Epidermal melanocyte (primary cell): ENCODE measurements around the gene TET2.

Experiments used
- DNase-seq: peaks from one replicate; pipeline ENCODE4 v3.0.0; 2011; ENCODE audit warnings: low spot score; ENCODE audit not compliant: insufficient read length

The TET2 gene

DNA sequence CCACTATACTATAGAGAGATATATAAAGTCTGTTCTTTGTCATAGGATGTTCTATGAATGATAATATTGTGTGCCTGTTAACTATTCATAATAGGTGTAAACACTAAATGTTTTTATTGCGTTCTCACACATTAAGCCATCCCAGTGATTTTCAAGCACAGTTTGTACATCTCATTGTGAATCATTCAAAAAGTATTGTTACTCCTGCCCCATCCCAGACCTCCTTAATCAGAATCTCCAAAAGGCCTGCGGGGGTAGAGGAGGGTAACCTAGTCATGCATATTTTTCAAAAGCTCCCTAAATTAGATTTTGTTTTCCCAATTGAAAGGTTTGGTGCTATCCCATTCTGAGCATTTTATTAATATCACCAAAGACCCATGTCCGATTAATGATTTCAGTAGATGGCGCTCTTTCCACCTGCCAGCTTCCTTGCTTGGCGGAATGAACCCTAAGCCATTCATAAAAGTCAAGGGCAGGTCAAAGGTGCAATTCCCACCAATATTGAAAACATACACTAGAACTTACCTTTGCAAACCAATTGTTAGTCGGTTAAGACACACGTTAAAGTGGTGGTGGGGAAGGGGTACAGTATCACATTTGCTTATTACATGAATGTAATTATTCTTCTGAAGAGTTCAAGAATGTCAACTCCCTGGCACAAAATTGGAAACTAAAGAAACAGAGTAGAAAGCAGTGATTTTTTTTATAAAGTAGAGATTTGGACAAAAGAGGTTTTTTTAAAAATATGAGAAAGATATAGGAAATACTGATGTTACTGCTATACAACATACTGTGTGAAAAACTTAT is 5.8 kb upstream of the TET2 start:
- no peak for DNase-seq

DNA sequence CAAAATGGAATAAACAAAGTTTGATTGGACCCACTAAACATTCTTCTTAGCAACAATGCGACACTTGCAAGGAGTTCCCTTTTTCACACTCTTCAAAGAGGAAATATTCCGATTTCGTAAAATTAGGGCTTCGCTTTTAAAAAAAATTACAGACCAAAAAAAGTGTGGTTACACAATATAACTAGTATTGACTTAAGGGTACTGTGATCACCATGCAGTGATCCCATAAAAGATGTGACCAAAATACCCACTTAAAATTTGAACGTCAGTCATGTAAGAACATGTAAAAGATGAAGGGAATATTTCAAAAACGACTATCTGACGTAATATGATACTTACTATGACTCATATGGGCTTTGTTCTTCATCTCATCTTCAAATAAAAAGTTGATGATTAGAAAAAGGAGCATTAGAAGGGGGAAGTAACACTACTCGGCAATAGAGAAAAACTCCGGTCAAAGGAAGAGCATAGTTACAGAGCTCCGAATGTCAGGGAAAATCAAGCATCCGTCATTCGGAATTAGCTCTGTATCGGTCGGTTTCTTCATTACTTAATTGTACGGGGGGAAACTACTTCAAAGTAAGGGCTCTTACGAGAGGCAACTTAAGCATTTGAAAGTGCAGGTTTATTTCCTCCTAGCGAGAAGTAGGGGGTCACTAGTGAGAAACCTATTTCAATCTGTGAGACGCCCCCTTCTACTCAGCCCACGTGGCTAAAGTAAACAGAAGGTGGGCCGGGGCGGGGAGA is 1.3 kb upstream of the TET2 start:
- no peak for DNase-seq

DNA sequence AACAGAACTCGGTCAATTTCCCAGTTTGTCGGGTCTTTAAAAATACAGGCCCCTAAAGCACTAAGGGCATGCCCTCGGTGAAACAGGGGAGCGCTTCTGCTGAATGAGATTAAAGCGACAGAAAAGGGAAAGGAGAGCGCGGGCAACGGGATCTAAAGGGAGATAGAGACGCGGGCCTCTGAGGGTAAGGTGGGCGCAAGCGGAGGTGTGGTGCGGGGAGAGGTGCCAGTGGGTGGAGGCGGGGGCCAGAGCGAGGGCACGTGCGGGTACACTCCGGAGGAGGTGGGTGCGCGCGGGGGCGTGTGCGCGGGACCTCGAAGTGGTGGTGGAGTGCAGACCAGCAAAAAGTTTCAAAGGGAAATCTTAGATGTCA is 787 bp upstream of the TET2 start:
- no peak for DNase-seq

DNA sequence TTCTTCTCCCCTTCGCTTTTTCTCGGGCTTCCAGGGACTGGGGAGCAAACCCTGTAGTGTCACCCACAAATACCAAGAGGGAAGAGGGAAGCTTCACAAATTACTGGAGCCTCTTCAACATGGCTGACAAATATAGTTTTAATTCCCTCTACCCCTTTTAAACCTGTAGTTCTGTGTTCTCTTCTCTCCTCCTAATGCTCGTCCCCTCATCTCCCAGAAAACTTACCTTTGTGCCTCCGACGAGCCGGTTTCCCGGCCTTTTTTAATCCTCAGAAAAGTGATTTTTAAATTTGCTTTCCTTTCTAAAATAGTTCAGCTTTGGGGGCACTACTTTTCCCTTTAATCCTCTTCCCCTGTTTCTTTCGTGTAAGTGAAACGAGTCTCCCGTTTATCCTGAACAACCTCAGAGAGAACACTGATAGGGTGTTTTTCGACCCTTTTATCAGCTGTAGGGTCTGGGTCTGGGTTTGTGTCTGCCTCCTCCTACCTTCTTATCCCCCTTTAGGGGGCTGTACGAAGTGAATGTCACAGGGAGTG is 408 bp downstream of the TET2 start:
- no peak for DNase-seq

DNA sequence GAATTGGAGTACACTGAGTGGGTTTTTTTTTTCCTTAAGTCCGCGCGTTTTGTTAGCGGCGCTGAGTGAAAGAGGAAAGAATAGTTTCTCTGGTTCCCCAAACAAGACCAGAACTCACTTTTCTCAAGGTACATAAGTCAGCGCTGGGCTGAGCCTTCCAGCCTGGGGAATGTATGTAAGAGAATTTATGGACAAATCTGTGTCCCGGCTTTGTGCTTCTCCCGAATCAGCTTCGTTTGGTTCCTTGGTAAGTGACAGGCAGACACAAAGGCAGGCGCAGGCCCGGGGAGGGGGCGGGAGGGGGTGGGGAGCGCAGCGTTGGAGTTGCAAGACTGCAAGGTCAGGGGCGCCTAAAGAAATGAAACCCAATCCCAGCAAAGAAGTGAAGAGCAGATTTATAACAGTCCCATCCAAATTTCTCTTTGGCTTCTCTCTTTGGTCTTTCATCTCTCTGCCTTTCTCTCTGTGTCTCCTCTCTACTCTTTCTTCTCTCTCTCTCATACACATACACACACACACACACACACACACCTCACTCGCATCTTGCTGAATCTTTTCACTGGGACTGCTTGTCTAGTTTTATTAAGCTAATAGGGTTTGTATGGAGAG is 981 bp downstream of the TET2 start:
- DNase-seq: no peak

DNA sequence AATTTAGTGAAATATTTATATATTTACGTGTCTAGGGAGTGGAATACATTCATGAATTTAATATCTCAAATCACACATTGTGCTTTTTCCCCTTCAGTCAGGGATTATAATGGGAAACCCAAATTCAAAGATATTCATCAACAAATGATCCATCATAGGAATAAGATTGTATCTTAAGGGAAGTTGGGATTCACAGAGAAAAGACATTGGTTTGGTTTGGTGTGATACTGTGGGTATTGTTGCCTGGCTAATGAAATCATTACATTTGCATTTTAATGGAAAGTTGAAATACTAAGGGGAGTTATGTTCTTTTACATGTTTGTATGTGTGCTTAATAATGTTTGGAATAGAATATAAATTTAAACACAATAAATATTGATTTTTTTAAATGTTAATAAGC is 1.7 kb downstream of the TET2 start:
- no peak for DNase-seq

DNA sequence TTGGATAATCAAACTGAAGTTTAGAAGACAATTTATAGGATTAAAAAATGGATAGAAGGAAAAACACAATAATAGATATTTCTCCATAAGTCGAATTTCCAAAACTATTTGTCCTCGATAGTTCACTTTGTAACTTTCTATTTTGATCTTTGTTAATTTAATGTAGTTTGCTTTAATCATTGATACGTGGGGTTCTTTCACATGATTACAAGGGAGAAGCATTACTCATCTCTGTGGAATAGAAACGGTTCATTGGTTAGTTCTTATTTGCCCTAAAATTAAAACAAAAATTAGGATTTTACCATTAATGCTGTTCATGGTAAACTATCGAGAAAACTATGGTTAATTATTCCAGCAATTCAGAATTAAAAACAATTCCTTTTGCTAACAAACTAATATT is 2.1 kb downstream of the TET2 start:
- no peak for DNase-seq

DNA sequence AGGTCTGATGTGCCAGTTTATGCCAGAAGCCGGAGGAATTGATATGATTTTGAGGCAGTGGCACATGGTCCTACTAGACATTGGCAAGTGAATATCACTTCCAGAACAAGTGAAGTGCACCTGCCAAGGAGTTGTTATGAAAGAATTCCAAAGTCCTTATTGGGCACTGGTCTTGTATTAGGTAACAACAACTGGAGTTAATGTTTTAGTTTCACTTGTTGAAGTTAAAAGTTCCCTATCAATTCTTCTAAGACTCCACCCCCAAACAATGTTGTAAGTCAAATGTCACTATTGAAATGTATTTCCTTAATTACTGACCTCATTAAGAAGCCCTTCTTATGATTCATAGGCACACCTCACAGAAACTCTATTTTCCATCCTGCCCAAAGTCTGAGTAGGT is 3.1 kb downstream of the TET2 start:
- DNase-seq: no peak

DNA sequence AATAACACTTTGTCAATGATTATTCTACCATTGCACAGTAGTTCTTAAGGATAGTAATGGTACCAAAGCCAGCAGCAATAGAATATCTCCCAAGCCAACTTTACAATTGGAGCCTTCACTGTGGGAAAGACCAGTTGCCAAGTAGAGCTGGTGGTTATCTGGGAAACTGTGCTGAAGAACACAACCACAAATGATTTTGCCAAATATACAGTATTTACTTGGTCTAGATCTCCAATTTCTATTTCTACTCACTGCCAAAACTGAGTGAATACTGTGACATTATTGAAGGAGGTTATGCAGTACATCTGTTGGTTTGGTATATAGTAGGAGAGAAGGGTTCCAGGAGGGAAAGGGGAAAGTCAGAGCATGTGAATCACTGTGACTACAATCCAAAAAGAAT is 3.8 kb downstream of the TET2 start:
- no peak for DNase-seq

DNA sequence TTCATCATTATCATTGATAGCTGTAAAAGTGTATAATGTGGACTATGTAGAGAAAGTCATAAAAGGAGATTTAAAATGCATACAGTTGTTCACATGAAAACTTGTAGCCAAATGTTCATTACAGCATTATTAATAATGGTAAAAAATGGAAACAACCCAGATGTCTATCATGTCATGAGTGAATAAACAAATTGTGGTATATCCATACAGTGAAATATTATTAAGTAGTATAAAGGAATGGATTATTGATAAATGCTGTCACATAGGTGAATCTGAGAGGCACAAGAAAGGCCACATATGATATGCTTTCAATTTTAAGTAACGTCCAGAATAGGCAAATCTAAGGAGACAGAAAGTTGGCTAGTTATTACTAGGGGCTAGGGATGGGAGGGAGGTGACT is 7.1 kb downstream of the TET2 start:
- DNase-seq: no peak

DNA sequence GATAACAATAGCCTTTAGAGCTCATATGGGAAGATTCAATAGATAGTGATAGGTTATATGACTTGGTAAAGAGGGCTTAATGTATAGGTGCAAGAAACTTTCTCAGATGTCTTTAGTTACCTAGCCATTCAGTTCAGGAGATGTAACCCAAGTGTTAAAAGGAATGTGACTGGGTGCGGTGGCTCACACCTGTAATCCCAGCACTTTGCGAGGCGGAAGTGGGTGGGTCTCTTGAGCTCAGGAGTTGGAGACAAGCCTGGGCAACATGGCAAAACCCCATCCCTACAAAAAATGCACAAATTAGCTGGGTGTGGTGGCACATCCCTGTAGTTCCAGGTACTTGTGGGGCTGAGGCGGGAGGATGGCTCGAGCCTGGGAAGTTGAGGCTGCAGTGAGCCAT is 7.9 kb downstream of the TET2 start:
- no peak for DNase-seq

DNA sequence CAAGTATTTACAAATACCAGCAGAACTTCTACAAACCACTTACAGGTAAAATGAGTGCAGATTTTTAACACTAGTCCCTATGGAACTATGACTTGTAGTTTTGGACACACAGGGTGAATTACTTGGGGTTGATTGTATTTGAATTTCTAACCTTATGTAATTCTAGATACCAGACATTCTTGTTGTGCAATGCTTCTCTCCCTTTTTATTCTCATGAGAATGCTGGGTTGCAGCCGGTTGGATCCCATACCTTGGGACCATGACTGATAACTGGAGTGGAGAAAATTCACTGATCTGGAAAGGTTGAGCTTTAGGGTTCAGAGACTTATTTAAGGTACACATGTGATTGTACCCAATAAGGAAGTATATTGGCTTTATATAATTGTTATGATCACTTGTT is 8.8 kb downstream of the TET2 start:
- no peak for DNase-seq

DNA sequence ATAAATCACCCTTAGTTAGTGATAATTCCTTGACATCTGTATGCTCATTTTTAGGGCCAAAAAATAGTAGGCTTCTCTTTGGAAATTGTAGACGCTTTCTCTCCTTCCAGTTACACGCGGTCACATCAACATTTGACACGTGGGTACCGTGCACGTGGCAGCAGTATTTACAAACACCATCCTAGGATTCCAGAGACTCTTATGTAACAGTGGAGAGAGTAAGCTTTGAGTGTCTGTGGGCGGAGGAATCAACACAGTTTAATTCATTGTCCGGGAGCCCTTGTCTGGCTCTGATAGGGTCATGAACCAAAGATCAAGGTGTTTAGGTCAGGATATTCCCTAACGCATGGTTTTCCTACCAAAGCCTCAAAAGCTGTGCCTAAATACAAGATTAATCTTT is 12.2 kb downstream of the TET2 start:
- no peak for DNase-seq

DNA sequence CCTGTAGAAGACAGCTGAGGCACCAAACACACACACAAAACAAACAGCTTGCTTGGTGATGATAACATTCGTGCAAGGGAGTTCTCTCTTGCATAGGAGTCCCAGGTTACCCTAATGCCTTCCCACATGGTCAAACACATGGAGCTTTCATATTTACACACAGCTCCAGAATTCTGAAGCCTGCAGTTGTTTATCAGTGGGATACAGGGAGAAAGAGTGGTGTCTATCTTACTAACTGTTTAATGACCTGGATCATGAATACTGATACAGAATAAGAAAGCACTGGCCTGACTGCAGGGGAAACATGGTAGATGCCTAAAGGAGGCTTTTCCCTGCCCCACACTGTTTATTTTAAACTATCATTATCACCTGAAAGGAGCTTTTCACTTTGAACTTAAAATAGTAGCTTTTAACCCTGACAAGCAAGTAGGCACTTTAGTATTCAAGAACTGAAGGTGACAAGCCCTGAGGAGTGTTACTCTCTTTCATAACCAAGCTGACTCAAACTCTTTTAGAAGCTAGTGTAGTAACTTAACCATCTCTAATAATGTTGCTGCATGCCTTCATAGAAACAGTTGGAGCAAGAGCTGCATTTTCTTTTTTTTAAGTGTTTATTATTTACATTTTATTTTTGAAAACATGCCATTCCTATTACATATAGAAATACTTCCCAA is 15.6 kb downstream of the TET2 start:
- DNase-seq: no peak

DNA sequence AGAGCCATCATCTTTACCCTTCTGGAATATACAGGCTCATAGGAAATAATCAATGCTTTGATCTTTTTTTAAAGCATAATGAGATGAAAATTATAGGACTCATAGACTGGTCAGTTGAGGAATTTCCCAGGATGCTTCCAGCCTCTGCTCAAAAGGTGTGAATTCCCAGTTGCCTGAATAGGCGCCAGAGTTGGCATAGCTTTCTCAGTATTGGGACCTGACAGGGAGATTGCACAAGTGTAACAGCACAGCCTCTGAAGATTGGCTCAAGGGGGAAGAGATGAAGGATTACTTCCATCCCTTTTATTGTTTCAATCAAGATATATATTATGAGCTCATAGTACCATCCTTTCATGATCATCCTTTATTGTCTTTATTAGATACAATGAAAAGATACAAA is 17.9 kb downstream of the TET2 start:
- DNase-seq: no peak

DNA sequence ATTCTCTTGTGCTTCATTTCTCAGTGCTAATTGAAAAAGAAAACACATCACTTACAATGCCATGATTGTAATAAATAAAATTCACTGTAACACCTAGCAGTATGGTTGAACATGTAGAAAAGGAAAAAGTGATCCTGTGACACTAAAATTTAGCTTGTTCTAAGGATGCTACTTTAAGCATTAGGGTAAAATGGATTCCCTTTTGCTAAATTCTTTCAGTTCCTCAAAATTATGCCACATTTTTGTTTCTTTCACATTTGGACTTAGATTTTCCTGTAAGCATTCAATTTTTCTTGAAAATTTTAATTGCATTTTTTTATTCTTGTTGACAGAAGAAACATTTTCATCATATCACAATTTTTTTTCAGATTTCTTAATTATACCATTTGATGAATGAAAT is 19.4 kb downstream of the TET2 start:
- no peak for DNase-seq

DNA sequence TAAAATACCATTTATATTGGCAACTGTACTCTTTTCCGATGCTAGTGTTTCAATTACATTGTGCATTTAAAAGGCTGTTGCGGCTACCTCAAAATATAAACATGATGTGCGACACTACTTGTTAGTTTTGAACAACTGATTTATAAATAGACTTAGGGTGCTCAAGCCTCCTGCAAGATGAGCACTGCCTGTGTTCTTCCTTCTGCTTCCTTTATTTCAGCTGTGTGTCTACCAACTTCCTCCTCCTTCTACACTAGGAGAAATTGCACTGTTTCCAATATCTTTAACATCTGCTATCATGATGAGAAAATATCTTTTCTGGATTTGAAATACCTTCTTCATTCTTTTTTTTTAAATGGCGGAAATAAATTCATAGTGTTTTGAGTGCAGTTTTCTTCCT is 24.0 kb downstream of the TET2 start:
- DNase-seq: no peak

DNA sequence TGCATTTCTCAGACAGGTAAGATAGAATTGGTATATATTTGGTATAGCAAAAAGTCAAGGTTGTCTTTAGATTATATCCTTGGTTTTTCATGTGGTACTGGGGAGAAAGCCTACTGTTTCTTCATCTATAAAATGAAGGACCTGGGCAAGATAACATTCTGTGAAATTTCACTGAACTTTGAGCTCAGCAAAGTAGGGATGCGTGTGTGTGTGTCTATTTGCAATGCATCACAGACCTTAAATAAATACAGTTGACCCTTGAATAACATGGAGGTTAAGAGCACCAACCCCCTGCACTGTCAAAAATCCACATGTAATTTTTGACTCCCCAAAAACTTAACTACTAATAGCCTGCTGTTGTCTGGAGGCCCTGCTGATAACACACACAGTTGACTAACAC is 25.2 kb downstream of the TET2 start:
- no peak for DNase-seq

DNA sequence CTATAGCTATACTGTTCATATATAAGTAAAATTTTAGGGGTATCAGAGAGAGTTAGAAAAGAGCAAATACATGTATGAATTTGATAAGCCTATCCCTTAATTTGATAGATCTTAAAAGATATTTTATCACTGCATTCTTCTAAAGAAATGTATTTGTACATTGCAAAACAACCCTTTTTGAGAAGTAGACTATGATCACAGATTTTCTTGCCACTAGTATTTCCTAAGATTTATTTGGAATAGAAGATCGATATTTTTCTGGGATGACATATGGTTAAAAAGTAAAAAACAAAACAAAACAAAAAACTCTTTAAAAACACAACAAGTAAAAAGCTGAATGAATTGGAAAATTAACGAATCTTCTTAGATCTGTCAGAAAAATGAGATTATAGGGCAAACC is 27.4 kb downstream of the TET2 start:
- DNase-seq: no peak

DNA sequence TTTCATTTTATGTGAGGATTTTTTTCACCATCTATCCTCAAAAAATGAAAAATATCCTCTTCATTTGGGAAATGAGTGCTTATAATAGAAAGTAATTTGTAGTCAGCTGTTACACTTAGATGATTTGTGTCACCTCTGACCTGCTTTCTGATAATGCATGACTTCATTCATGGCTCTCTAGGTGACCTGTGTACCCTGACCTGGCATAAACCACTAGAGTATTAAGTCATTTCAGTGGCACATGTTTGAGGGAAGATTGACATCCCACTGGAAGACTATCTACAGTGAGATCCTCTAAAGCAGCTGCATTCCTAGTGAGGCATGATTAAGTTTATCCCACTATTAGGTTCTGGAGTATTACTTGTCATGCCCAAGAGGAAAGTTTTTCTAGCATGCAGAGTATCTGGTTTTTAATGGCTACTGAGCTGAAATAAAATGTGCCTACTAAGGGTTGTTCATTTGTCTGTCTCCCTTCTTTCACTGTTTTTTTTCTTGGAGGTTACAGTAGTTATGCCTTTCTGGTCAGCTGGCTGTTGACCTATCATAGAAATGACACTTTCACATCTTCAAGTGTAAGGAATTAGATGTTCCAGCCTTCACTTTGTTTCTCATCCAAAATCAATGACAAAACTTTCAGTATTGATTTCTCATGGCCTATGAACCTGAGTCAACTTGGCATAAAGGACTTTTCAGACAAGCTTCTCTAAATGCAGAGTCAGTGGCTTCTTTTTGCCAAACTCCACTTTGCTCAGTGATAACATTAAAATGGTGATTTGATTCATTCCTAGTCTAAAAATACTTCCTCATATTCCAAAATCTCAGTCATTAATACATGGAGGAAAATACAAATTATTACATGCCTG is 33.1 kb downstream of the TET2 start:
- DNase-seq: no peak

DNA sequence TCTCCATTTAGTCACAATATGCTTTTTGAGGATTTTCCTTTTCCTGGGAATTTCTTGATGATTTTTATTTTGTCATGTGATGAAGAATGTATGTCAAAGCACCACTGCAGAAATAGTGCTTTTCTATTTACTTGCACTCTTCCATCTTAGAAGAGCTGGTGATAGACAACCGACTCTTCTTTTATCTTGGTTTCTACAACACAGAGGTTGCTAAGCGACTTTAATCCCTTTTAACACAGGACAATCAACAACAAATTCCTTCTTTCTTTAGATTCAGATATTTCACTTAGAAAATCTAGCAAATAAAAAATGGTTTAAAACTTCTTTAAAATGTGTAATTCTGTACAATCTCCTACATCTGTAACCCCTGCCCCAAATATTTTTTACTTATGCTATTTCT is 34.6 kb downstream of the TET2 start:
- DNase-seq: no peak
